Caki2 (cell line): Measurements from ENCODE around the gene CFD. TPM values are rescaled to one million over a fixed set of nuclear protein-coding genes. Genes with fewer than 3 reads are reported as not detected.

Experiments
- DNase-seq: peaks from one replicate; pipeline ENCODE4 v3.0.0-alpha.2; 2015; ENCODE audit warnings: low read depth
- in situ Hi-C: cut with HindIII; loops from 2 replicates; pipeline ENCODE4 v1.10.0; 2016; ENCODE audit warnings: low sequenced_read_pairs, low pct_unique_long_range_greater_than_20kb, mixed read lengths
- total RNA-seq: library from RNA; depleted of rRNA; stranded (reverse); fragments of >200 nt; shearing (Covaris generic); gene quantifications from 2 replicates; pipeline ENCODE4 v1.2.3, GENCODE V29; 2014; ENCODE audit warnings: low replicate concordance

Gene CFD
- total RNA-seq, 1 experiment from 2014 or later = 6.8 TPM

DNA sequence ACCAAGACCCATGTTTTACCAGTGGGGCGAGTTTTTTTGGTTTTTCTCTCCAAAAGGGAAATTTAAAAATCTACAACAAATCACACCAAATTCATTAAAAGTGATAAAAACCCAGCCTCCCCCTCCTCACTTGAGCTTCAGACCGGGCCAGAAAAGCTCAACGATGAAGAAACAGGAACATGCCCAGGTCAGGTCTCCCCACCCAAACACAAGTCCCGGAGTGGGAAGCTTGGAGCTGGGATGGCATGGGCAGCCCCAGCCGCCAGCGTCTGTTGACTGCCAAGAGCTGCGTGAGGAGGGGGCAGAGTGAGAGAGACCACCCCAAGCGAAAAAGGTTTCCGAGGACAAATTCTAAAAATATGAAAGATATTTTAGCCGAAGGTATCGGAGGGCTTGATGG lies 37.5 kb downstream of the CFD start:
- no peak for DNase-seq
- in situ Hi-C loops = no loop called here

DNA sequence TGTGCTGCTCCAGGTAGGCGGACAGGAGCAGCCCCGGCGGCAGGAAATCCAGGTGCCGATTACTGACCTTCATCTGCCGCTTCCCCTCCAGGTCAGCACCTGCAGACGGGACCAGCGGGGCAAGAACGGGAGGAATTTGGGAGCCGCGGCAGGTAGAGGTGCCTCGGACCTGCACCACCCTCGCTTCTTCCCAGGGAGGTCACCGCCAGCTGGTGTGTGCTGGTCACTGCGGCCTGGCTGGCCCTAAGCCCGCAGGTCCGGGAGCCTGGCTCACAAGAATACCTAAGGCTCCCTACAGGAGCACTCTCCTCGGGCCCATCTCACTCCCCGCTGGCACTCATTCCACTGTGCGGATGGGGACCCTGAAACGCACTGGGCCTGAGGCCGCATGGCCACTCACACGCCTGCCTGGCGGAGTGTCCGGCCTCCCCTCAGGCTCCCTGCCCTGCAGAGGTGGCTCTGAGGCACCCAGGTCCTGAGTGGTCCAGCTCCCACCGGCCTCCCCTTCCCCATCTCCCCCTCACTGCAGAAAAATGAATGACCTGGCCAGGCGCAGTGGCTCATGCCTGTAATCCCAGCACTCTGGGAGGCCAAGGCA lies 38.1 kb downstream of the CFD start:
- in situ Hi-C loops = no loop called here
- no peak for DNase-seq

DNA sequence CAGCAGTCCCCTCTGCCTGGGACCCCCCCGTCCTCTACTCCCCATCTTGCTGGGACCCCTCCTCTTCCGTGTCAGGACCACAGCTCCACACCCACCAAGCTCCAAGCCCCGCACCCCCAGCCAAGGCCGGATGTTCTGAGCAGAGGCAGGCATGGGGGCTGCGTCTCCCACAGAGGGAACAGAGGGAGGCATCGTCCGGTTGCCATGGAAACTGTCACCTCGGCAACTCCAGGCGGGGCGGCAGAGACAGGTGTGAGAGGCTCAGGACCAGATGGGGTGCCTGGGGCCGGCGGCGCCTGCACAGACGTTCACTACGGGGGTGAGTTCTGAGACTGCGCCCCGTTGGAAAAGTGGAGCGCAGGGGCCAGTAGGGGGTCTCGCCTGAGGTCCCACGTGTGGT lies 39.2 kb downstream of the CFD start:
- in situ Hi-C loops = no loop called here
- no peak for DNase-seq

DNA sequence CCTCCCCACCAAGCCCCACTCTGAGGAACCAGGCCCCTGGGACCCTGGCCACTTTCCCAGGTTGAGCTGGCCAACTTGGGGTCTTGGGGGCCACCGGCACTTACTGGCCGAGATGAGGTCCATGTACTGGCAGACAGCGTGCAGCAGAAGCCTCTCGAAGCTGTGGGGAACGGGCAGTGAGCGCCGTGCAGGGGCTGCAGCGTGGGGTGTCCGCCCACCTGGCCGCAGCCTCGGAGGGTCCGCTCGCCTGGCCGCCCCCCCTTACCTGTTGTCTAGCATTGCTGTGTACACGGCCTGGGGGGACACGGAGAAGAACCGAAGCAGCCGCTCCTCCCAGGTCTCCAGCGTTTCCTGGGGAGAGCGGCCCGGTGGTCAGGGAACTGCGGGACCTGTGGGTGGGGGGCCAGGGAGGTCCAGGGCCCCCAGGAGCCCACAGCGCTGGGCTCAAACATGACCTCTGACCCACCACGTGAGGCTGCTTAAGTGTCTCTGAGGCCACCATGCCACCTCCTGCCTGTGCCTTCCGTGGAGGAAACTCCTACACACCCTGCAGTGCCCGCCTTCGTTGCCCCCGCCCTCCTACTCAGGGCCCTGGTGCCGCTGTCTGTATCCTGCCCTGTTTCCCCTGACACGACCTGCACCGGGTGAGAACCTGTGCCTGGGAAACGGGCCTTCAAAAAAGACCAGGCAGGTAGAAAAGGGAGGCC lies 40.0 kb downstream of the CFD start:
- in situ Hi-C loops = no loop called here
- no peak for DNase-seq

DNA sequence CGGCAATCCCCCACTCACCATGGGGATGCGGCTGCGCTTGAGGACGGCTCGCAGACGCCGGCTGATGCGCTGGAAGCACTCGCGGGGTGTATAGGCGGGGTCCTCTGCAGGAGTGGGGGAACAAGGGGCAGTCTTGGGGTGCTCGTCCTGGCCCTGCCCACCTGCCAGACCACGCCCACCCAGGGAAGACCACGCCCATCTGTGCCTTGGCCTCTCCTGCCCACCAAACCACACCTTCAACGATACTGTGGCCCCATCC lies 40.5 kb downstream of the CFD start:
- in situ Hi-C loops = no loop called here
- DNase-seq = no peak

DNA sequence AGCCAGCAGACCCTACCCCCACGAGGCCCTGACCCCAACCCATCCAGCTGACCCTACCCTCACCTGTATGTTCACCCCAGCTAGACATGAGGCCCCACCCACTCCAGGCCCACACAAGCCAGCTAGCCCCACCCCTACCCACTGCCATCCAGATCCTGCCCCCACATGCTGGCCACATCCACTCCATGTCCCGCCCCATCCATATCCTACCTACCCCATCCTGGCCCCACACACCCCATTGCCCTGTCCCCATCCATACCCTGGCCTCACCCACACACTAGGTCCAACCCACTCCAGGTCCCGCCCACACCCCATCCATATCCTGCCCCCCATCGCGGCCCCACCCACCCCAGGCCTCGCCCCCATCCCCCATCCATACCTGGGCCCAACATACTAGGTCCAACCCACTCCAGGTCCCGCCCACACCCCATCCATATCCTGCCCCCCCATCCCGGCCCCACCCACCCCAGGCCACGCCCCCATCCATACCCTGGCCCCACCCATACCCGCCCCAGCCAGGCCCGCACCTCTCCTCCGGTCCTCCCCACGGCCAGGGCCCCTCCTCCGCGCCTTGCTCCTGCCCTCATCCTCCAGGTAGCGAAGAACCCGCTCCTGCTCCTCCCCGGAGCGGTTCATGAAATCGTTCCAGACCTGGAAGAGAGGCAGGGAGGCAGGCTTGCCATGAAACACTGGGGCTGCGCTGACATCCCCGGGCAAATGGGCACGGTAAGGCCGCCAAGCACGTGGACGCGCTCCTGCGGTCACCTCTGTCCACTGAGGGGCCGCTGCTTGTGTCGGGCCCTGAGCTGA lies 41.0 kb downstream of the CFD start:
- DNase-seq = no peak
- in situ Hi-C loops = no loop called here

DNA sequence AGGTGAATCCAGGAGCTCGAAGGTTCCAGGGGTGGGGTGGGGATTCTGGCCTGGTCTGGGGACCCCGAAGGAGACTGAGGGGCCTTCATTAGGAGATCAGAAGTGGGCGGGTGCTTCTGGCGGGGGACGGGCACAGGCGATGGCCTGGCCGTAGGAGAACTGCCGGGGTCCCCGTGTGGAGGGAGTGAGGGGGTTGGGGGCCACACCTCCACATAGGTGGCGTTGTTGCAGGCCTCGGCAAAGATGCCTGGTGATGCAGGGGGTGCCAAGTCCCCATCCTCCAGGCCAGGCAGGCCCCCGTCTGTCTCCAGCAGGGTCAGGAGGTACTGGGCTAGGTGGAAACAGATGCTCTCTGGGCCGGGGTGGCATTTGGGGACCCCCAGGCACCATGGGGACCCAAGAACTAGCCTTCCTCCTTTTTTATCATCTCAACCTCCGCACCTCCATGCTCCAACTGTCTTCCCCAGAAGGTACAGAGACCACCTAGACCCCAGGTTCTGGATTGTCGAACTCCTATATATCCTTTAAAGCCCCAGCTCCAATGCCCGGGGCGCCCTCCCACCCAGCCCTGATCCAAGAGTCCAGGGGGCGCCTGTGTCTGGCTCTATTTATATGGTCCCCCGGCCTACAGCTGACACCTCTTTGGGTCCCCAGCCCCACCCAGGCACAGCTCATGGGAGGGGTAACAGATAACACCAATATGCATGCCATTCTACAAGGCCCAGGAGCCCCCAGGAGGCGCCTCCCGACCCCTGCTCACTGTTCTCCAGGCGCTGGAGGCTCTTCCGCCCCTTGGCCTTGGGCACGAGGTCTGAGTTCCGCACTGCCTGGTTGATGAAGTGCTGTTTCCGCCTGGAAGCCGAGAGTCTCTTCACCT lies 42.0 kb downstream of the CFD start:
- in situ Hi-C loops = no loop called here
- no peak for DNase-seq

DNA sequence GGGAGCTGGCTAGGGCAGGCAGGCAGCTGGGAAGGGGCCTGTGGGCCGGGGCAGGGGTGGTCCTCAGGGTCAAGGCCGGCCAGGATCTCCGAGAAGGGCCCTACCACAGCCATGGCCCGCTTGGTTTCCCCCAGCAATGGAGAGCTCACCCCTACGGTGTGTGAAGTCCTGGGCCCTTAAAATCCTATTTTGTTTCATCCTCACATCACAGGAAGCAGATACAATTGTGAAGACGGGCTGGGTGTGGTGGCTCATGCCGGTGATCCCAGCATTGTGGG lies 42.6 kb downstream of the CFD start:
- DNase-seq = no peak

DNA sequence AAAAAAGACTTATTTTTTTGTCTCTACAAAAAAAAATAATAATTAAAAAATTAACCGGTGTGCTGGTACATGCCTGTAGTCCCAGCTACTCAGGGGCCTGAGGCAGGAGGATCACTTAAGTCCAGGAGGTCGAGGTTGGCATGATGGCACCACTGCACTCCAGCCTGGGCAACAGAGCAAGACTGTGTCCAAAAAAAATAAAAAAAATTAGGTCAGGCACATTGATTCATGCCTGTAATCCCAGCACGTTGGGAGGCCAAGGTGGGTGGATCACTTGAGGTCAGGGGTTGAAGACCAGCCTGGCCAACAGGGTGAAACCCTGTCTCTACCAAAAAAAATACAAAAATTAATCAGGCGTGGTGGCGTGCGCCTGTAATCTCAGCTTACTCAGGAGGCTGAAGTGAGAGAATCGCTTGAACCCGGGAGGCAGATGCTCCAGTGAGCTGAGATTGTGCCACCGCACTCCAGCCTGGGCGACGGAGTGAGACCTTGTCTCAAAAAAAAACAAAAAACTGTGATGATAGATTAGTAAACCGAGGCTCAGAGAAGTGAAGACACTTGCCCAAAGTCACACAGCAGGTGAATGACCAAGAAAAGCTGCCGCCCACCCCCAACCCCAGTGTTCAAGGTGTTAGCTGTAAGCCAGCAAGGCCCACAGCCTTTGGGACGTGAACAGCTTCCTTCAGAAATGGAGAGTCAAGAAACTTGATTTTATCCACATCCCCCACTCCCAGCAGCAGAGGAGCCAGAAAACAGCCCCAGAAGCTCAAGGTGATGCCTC lies 43.2 kb downstream of the CFD start:
- in situ Hi-C loops = no loop called here
- DNase-seq = no peak

More for the DNA sequence above, 42.6 kb downstream of the CFD start:
- in situ Hi-C loops = no loop called here

DNA sequence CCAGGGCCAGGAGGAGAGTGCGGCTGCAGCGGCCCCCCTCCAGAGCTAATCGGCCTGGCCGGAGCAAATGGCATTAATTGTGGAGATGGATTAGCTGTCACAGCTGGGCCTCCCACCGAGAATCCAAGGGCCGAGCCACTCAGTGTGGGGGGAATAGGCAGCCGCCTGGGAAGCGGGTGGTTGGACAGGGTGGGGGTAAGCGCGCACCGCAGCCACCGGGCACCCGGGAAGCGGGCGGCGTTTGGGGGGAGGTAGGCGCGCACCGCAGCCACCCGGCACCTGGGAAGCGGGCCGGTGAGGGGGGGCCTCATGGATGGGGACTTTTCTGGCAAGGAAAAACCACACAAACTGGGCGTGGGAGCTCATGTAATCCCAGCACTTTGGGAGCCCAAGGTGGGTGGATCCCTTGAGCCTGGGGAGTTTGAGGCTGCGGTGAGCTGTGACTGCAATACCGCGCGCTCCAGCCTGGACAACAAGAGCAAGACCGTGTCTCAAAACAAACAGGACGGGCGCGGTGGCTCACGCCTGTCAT lies 43.9 kb downstream of the CFD start:
- in situ Hi-C loops = no loop called here
- no peak for DNase-seq

DNA sequence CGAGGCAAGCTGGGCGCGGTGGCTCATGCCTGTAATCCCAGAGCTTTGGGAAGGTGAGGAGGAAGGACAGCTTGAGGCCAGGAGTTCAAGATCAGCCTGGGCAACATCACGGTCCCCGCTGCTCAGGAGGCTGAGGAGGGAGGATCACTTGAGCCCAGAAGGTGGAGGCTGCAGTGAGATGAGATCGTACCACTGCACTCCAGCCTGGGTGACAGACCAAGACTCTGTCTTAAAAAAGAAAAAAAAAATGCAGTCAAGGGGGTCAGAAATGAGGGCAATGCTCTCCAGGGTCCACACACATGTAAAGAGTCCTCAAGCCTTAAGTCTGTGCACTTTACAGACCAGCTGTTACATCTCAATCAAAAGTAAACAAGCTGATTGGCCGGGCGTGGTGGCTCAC lies 45.1 kb downstream of the CFD start:
- in situ Hi-C loops = no loop called here
- no peak for DNase-seq

DNA sequence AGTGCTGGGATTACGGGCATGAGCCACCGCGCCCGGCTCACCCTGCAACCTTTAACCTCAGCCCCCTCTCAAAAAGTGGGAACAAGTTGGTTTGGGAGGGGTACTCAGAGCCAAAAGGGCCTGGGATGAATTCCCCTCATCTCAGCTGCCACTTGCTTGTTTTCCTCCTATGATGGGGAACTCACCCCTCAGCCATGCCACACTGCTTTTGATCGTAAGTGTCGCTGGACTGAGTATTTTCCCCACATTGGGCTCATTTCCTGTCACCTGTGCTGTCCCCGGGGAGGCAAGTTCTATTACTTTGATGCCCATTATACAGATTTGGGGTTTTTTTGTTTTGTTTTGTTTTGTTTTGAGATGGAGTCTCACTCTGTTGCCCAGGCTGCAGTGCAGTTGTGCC lies 47.0 kb downstream of the CFD start:
- in situ Hi-C loops = no loop called here

DNA sequence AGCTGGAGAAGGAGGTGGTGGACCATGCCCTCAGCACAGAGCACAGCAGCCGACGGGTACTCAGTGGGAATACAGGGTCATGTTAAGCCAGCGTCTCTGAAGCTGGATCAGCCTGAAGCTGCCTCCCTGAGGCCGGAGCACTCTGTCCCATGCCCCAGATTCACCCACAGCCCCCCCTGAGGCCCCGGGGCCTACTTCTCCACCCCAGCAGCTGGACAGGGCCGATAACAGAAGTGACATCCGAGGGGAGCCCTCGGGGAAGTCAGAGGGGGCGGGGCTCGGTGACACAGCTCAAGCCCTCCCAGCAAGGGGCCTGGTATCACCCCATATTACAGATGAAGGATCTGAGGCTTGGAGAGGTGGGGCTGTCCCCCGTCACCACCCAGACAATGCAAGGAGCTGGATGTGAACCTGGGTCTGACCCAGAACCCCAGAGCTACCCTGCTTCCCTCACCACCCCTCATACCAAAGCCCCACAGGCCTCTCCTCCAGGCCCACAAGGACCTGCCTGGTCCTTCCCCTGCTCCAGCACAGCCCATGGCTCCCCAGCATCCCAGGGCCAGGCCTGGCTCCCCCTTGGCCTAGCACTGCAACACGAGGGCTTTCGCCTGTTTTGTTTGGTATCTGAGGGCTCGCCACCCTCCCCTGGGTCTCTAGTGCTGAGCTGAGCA lies 47.9 kb downstream of the CFD start:
- DNase-seq = no peak
- in situ Hi-C loops = no loop called here

More for the DNA sequence above, 47.0 kb downstream of the CFD start:
- no peak for DNase-seq

DNA sequence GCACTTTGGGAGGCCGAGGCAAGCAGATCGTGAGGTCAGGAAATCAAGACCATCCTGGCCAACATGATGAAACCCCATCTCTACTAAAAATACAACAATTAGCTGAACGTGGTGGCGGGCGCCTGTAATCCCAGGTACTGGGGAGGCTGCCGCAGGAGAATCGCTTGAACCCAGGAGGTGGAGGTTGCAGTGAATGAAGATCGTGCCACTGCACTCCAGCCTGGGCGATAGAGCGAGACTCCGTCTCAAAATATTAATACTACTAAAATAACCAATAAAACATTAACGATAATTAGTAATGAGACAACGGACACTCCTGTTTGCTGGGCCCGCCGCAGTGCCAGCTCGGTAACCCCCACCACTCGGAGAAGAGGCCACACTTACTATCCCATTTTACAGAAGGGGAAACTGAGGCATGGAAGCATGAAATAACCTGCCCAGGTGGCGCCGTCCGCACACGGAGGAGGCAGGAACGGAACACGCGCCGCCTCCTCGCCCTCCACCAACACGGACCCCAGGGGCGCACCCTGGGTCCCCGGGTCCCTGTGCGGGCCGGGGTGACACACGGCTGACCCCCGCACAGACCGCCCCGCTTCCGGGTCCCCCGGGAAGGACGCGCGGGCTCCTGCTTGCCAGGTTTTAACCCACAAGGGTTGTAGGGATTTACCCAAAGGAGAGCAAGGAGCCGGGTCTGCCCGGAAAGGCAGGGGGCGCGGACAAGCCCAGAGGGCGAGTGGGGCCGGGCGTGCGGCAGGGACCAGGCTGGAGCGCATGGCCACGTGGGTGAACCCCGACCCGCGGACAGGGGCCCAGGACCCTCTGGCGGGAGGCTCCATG lies 52.0 kb downstream of the CFD start:
- no peak for DNase-seq
- in situ Hi-C loops = no loop called here

DNA sequence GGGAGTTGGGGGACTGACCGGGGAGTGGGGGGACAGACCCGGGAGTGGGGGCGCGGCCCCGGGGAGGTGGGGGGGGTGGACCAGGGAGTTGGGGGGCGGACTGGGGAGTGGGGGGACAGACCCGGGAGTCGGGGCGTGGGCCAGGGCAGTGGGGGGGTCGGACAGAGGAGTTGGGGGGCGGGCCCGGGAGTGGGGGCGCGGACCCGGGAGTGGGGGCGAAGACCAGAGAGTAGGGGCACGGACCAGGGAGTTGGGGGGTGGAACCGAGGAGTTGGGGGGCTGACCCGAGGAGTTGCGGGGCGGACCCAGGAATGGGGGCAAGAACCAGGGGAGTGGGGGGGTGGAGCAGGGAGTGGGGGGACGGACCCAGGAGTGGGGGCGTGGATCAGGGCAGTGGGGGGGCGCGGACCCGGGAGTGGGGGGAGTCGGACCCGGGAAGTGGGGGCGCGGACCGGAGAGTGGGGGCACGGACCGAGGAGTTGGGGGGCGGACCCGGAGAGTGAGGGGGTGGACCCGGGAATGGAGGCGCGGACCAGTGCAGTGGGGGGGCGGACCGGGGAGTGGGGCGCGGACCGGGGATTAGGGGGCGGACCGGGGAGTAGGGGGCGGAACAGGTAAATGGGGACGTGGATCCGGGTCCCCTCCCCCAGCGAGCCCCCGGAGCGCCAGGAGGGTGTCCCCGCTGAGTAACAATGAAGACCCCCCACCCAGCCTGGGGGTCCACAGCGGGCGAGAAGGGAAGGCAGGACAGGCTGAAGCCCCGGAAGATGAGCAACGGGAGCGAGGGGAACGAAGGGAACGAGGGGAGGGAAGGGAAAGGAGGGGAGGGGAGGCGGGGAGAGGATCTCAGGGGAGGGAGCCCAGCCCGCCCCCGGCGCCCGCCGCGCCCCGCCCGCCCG lies 53.0 kb downstream of the CFD start:
- DNase-seq = no peak
- in situ Hi-C loops = no loop called here
